HepG2 (cell line): ENCODE results near the gene NEMF. TPM values are rescaled to one million over a fixed set of nuclear protein-coding genes. Genes with fewer than 3 reads are reported as not detected.

ENCODE experiments used
- ARID5B ChIP-seq: IDR thresholded peaks from 2 replicates; pipeline ENCODE4 v1.4.0; 2020; ENCODE audit warnings: mild to moderate bottlenecking, missing genetic modification reagents
- ELF1 ChIP-seq: sonication (generic); formaldehyde crosslinking; IDR thresholded peaks from 2 replicates; pipeline ENCODE4 v1.4.0; 2020; ENCODE audit warnings: missing genetic modification reagents
- FOXP1 ChIP-seq, 2 experiments: fragments of 450-650 bp in 1 of 2; IDR thresholded peaks; 2 replicates each; pipeline ENCODE4 v1.6.1; 2017 to 2018; ENCODE audit warnings: antibody characterized with exemption in 1 of 2
- GATAD2A ChIP-seq: IDR thresholded peaks from 2 replicates; pipeline ENCODE4 v1.6.1; 2016
- GZF1 ChIP-seq: sonication (generic); formaldehyde crosslinking; IDR thresholded peaks from 2 replicates; pipeline ENCODE4 v1.5.1; 2020; ENCODE audit warnings: mild to moderate bottlenecking, missing genetic modification reagents
- HMGXB3 ChIP-seq: sonication (generic); formaldehyde crosslinking; IDR thresholded peaks from 2 replicates; pipeline ENCODE4 v1.4.0; 2020; ENCODE audit warnings: missing genetic modification reagents, borderline replicate concordance
- RFX3 ChIP-seq: IDR thresholded peaks from 2 replicates; pipeline ENCODE4 v1.6.1; 2016; ENCODE audit warnings: missing biosample characterization, missing genetic modification reagents
- RFXAP ChIP-seq: sonication (generic); formaldehyde crosslinking; IDR thresholded peaks from 2 replicates; pipeline ENCODE4 v1.4.0; 2020; ENCODE audit warnings: missing genetic modification reagents, borderline replicate concordance
- RNF2 ChIP-seq: fragments of 450-650 bp; conservative IDR thresholded peaks from 2 replicates; pipeline ENCODE4 v1.6.1; 2016; ENCODE audit warnings: low read depth
- SETDB1 ChIP-seq: sonication (generic); formaldehyde crosslinking; IDR thresholded peaks from 2 replicates; pipeline ENCODE4 v1.5.1; 2020; ENCODE audit warnings: missing genetic modification reagents, mild to moderate bottlenecking, borderline replicate concordance
- SRY ChIP-seq: sonication (generic); formaldehyde crosslinking; IDR thresholded peaks from 2 replicates; pipeline ENCODE4 v1.8.0; 2022; ENCODE audit warnings: mild to moderate bottlenecking, missing genetic modification reagents
- SYNCRIP ChIP-seq: fragments of 200-400 bp; formaldehyde crosslinking; IDR thresholded peaks from 2 replicates; pipeline ENCODE4 v1.6.1; 2018; ENCODE audit warnings: mild to moderate bottlenecking, low read depth, low read length; ENCODE audit not compliant: insufficient read depth
- ZC3H13 ChIP-seq: sonication (generic); formaldehyde crosslinking; IDR thresholded peaks from 2 replicates; pipeline ENCODE4 v1.8.1; 2023; ENCODE audit warnings: mild to moderate bottlenecking, missing genetic modification reagents, moderate library complexity
- ZNF326 ChIP-seq: sonication (generic); formaldehyde crosslinking; IDR thresholded peaks from 2 replicates; pipeline ENCODE4 v1.4.0; 2020; ENCODE audit warnings: missing genetic modification reagents, borderline replicate concordance
- ZNF570 ChIP-seq: sonication (generic); formaldehyde crosslinking; IDR thresholded peaks from 2 replicates; pipeline ENCODE4 v1.4.0; 2020; ENCODE audit warnings: mild to moderate bottlenecking, missing genetic modification reagents, borderline replicate concordance
- ZNF597 ChIP-seq: sonication (generic); formaldehyde crosslinking; IDR thresholded peaks from 2 replicates; pipeline ENCODE4 v1.5.0; 2020; ENCODE audit warnings: missing genetic modification reagents
- ZNF83 ChIP-seq: sonication (generic); formaldehyde crosslinking; IDR thresholded peaks from 2 replicates; pipeline ENCODE4 v1.4.0; 2020; ENCODE audit warnings: missing genetic modification reagents, mild to moderate bottlenecking, borderline replicate concordance
- ZSCAN12 ChIP-seq: sonication (generic); formaldehyde crosslinking; IDR thresholded peaks from 2 replicates; pipeline ENCODE4 v1.9.0; 2021; ENCODE audit warnings: mild to moderate bottlenecking, missing genetic modification reagents
- polyA plus RNA-seq, 8 experiments: library from polyadenylated mRNA; depleted of rRNA in 3 of 8; stranded (reverse) in 7 of 8; unstranded in 1 of 8; fragments of >200 nt; fragmentation: Illumina TruSeq in 4 of 8; extraction: Trizol in 4 of 8; gene quantifications; 2 replicates each; pipeline versions ENCODE4 v1.2.1 to v1.2.3, GENCODE V29; 2011 to 2016; ENCODE audit warnings: low read depth in 4 of 8, missing spikeins in 1 of 8, mixed read lengths in 1 of 8; ENCODE audit not compliant: insufficient read depth in 1 of 8
- total RNA-seq, 5 experiments: library from RNA; depleted of rRNA; stranded (reverse); fragments of >200 nt; fragmentation: Illumina TruSeq; extraction: Trizol; gene quantifications; 2 replicates each; pipeline ENCODE4 v1.2.3, GENCODE V29; 2016; ENCODE audit warnings: low read depth in 1 of 5

NEMF gene
- total and polyA plus RNA-seq, 2 of the 13 experiments (the other 11 are each of a cell fraction or from before 2014, with no cell fraction given), result 21.3 to 57.9 TPM

GRCh38 chr14:49852301-49853157 is at the start of gene NEMF (continued):
- TF ChIP-seq HMGXB3 (CRISPR knock-in tag), result no peak; the same call in none of the 2 replicates
- TF ChIP-seq ZNF326 (CRISPR knock-in tag), result no peak
- no peak for TF ChIP-seq ZNF597 (CRISPR knock-in tag)
- no peak; the same call in 1 of the 2 replicates for TF ChIP-seq RNF2
- TF ChIP-seq GZF1 (CRISPR knock-in tag), result peak; percentile 97; the same call in 1 of the 2 replicates
- TF ChIP-seq ZSCAN12 (CRISPR knock-in tag), result no peak
- TF ChIP-seq GATAD2A (CRISPR knock-in tag), result peak; percentile 53
- 0 out of 2 replicates have a peak, but pooled peaks have one; percentile 35 for TF ChIP-seq RFXAP
- TF ChIP-seq ZNF83 (CRISPR knock-in tag), result no peak
- peak; percentile 59; the same call in 1 of the 2 replicates for TF ChIP-seq ARID5B (CRISPR knock-in tag)
- TF ChIP-seq RFX3 (CRISPR knock-in tag), result 0 out of 2 replicates have a peak, but pooled peaks have one; percentile 4
- TF ChIP-seq ZC3H13 (CRISPR knock-in tag), result no peak
- TF ChIP-seq ZNF570 (CRISPR knock-in tag), result no peak
- TF ChIP-seq SETDB1 (CRISPR knock-in tag), result no peak
- no peak for TF ChIP-seq SYNCRIP
- TF ChIP-seq ELF1 (CRISPR knock-in tag), result peak; percentile 74
- peak; percentile 88; the same call in 1 of the 2 replicates for TF ChIP-seq SRY (CRISPR knock-in tag)
- no peak for TF ChIP-seq FOXP1 (IDR thresholded peaks at IDR 0.05)
- no peak for TF ChIP-seq FOXP1 (CRISPR knock-in tag; IDR thresholded peaks at IDR 0.05)
